ENCODE data around the gene EML6. TPM values are rescaled to one million over a fixed set of nuclear protein-coding genes. Genes with fewer than 3 reads are reported as not detected.
A peak's percentile ranks its signal among the peaks of the same experiment; 100 is the strongest.

The EML6 gene
- total RNA-seq, 4 donors from 2014 or later = 2.7 to 42.5 (median 11.9) TPM

DNA sequence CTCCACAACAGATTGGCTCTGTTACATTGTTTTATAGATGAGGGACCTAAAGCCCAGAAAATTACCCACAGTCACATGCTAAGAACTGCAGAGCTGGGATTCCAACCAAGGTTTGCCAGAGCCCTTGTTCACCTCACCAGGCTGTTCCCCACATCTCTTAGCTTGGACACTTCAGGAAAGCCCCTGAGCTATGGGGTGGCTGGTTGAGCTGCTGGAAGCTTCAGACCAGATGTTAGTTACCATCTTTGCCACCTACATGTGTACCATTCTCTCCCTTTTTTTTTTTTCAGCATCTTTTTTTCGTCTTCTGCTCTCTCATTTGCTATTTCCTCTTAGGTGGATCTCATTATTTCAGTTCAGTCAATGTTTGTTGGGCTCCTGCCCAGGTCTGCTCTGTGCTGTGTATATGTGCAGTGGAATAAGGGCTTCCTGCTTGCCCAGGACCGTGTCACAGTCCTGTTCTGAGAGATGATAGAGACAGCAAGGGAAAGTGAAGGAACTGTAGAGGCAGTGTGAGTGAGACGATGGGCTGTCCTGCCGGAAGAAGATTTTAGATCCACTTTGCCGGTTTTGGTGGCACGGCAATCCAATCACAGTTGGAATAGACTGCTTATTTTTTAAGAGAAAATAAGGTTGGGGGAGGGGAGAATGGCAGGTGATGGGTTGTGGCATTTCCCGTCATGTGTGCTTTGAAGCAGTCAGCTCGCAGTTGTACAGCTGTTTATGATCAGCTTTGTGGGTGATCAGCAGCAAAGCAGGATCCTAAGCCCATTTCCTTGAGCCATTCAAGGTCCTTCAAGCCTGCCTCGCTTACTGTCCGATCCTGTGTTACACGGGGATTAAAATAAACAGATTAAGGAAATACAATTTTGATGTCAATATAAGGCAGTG lies 174.2 kb downstream of the EML6 start:
- DNase-seq = no peak
- in situ Hi-C loops (cut with MboI; ENCODE audit: low sequenced_read_pairs in 4 of 4) = loop anchor here in 1 of 4 donors (25.0 kb wide), 1 partner anchor 265 kb away; no protein-coding TSS in a partner anchor
- no peak for ATAC-seq

DNA sequence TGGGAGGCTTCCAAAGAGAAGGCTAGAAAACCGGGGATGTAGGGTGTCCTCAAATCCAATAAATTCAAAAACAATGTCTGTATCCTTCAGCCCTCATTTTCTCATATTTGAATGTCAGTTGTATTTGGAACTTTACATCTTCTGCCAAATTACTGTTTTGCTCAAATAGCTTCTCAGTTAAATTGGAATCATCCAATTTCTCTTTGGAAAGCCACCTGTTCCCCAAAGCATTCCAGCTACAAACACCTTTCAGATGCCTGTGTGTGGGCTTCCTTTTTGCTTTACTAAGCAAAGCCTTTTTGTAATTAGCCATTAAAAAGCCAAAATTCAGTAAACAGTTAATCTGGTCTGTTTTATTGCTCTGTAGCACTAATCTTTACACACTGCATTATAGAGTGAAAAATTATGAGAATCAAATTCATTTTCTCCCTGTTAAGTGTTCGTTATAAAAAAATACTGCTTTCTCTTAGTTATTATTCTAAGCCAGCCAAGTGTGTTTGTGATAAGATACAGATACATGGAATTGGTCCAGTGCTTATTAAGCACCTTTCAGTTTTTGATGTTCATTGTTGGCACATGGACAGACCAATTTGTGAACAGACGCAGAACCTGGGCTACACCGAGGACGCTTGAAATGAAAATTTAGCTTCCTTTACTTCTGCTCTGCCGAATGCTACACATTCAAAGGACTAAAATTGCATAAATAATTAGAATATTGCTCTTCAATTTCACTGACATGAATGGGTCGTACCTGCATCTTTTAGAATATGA lies 175.2 kb downstream of the EML6 start:
- Histone ChIP-seq H3K36me3 (no peaks in the 10 kb centered on the region), H3K27ac (no peak overlapping the region), H3K9me3 (no peaks in the 10 kb centered on the region), H3K27me3 (no peaks in the 10 kb centered on the region), H3K4me3 (no peak overlapping the region), H3K4me1 (peaks cover 10 to 11% of the 10 kb centered on the region in 2 donors)
- in situ Hi-C loops (cut with MboI; ENCODE audit: low sequenced_read_pairs in 4 of 4) = loop anchor here in 1 of 4 donors (25.0 kb wide), 1 partner anchor 264 kb away; no protein-coding TSS in a partner anchor
- DNase-seq (no peak), ATAC-seq (no peak)
- intact Hi-C loops (cut with DNase I; ENCODE audit: low total_unique reads) = loop anchor here (2.0 kb wide), 1 partner anchor 276 kb away; no protein-coding TSS in a partner anchor
- no peak for TF ChIP-seq POLR2A (IDR thresholded peaks at IDR 0.05)
- TF ChIP-seq, protein P1, sequence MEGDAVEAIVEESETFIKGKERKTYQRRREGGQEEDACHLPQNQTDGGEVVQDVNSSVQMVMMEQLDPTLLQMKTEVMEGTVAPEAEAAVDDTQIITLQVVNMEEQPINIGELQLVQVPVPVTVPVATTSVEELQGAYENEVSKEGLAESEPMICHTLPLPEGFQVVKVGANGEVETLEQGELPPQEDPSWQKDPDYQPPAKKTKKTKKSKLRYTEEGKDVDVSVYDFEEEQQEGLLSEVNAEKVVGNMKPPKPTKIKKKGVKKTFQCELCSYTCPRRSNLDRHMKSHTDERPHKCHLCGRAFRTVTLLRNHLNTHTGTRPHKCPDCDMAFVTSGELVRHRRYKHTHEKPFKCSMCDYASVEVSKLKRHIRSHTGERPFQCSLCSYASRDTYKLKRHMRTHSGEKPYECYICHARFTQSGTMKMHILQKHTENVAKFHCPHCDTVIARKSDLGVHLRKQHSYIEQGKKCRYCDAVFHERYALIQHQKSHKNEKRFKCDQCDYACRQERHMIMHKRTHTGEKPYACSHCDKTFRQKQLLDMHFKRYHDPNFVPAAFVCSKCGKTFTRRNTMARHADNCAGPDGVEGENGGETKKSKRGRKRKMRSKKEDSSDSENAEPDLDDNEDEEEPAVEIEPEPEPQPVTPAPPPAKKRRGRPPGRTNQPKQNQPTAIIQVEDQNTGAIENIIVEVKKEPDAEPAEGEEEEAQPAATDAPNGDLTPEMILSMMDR (IDR thresholded peaks at IDR 0.05 in 4 of 5, conservative IDR thresholded peaks at IDR 0.05 in 1 of 5) = no peak

More for the DNA sequence above, 174.2 kb downstream of the EML6 start:
- H3K27ac ChIP-seq = no peak overlapping the region
- H3K9me3 ChIP-seq = no peaks in the 10 kb centered on the region
- no peaks in the 10 kb centered on the region for H3K27me3 ChIP-seq
- H3K4me3 ChIP-seq = no peak overlapping the region
- no peaks in the 10 kb centered on the region for H3K36me3 ChIP-seq
- intact Hi-C loops (cut with DNase I; ENCODE audit: low total_unique reads) = loop anchor here (2.0 kb wide), 1 partner anchor 277 kb away; no protein-coding TSS in a partner anchor
- TF ChIP-seq POLR2A (IDR thresholded peaks at IDR 0.05) = no peak
- TF ChIP-seq, protein P1 (IDR thresholded peaks at IDR 0.05 in 4 of 5, conservative IDR thresholded peaks at IDR 0.05 in 1 of 5) = no peak
- H3K4me1 ChIP-seq = peaks cover 8 to 10% of the 10 kb centered on the region in 2 donors

DNA sequence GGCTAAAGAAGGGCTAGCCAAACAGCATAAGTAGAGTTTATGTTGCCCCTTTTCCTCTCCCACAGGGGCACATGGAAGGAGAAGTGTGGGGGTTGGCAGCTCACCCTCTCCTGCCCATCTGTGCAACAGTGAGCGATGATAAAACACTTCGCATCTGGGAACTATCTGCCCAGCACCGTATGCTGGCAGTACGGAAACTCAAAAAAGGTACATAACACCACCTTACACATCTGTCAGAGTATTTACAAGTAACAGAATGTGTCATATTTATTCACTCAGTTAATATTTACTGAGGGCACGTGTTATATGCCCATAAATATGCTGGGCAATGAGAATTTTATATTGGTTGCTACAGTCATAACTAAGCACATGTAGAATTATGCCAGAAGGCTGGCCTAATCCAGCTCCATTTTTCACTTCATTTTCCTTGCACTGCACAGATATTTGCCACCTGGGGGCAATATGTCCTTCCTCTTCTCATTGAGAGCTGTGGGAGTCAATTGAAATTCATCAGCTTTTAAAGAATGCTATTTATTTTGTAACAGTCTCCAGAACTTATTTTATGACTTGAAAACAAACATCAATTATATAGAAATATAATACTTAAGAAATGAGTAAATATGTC lies 176.2 kb downstream of the EML6 start:
- ATAC-seq (peak; percentile 51 to 64), DNase-seq (no peak)
- Histone ChIP-seq H3K9me3 (no peaks in the 10 kb centered on the region), H3K4me1 (peaks cover 16 to 22% of the 10 kb centered on the region in 2 donors), H3K27ac (peak overlapping the region in 3 of 4 donors; percentile 22 to 72 (median 69)), H3K36me3 (no peaks in the 10 kb centered on the region), H3K27me3 (no peaks in the 10 kb centered on the region), H3K4me3 (no peak overlapping the region)
- intact Hi-C loops (cut with DNase I; ENCODE audit: low total_unique reads) (loop anchor here (2.0 to 10.0 kb wide), 2 partner anchors 145 to 275 kb away; no protein-coding TSS in a partner anchor), in situ Hi-C loops (cut with MboI; ENCODE audit: low sequenced_read_pairs in 4 of 4) (loop anchor here (10.0 to 25.0 kb wide), 5 partner anchors 105 to 288 kb away; no protein-coding TSS in a partner anchor)
- no peak for TF ChIP-seq POLR2A (IDR thresholded peaks at IDR 0.05)
- TF ChIP-seq, protein P1 (IDR thresholded peaks at IDR 0.05 in 4 of 5, conservative IDR thresholded peaks at IDR 0.05 in 1 of 5) = peak; percentile 21 to 66 (median 44)

All from gastrocnemius medialis (tissue), 4 donors.